SU-DHL-6 (cell line): ENCODE results near the gene ZNF215.
"Not testable (repeated sequence)": the region's sequence is repeated elsewhere in the genome, so short reads cannot be mapped to it uniquely, and the experiment has no call there.

Experiments used
- H2AFZ ChIP-seq: fragments of 200-600 bp; sonication (generic); 2 replicates; pipeline ENCODE4 v1.6.1; 2014; ENCODE audit warnings: low read depth, mild to moderate bottlenecking, moderate library complexity, mixed read lengths, antibody characterized with exemption, low read length; ENCODE audit not compliant: severe bottlenecking
- H3F3A ChIP-seq: fragments of 200-600 bp; shearing (Covaris generic); 2 replicates; pipeline ENCODE4 v1.6.0; 2016; ENCODE audit warnings: antibody characterized with exemption, mild to moderate bottlenecking; ENCODE audit not compliant: insufficient read depth
- H3K27ac ChIP-seq: fragments of 200-600 bp; sonication (generic); 2 replicates; pipeline ENCODE4 v1.5.1; 2016; ENCODE audit warnings: low read depth, mild to moderate bottlenecking, low read length, moderate library complexity, mixed read lengths
- H3K27me3 ChIP-seq: fragments of 200-600 bp; sonication (generic), shearing (Covaris generic); 2 replicates; pipeline ENCODE4 v1.6.0; 2014; ENCODE audit warnings: mild to moderate bottlenecking, low read length
- H3K36me3 ChIP-seq: fragments of 200-600 bp; sonication (generic); 2 replicates; pipeline ENCODE4 v1.6.1; 2014; ENCODE audit warnings: mild to moderate bottlenecking, low read length, mixed read lengths
- H3K4me2 ChIP-seq: fragments of 300-600, 200-600 bp; shearing (Covaris generic), sonication (generic); 2 replicates; pipeline ENCODE4 v1.6.0; 2014; ENCODE audit warnings: low read length, low read depth, mild to moderate bottlenecking; ENCODE audit not compliant: poor library complexity, severe bottlenecking
- H3K4me3 ChIP-seq: fragments of 200-600 bp; sonication (generic); 2 replicates; pipeline ENCODE4 v1.5.1; 2014; ENCODE audit warnings: antibody characterized with exemption, low read length, mild to moderate bottlenecking, mixed read lengths; ENCODE audit not compliant: insufficient read depth, poor library complexity, severe bottlenecking
- H3K79me2 ChIP-seq: fragments of 200-600 bp; sonication (generic); 2 replicates; pipeline ENCODE4 v1.6.1; 2014; ENCODE audit warnings: mild to moderate bottlenecking, low read length, moderate library complexity; ENCODE audit not compliant: insufficient read depth
- H3K9ac ChIP-seq: fragments of 200-600 bp; sonication (generic); 2 replicates; pipeline ENCODE4 v1.7.0; 2014; ENCODE audit warnings: mild to moderate bottlenecking, low read length
- H3K9me2 ChIP-seq: fragments of 200-600 bp; sonication (generic); replicated peaks from 2 replicates; pipeline ENCODE4 v1.6.1; 2014; ENCODE audit warnings: low read length; ENCODE audit not compliant: insufficient read depth
- H3K9me3 ChIP-seq: fragments of 200-600 bp; sonication (generic); 2 replicates; pipeline ENCODE4 v1.6.1; 2014; ENCODE audit warnings: low read length, mixed read lengths; ENCODE audit not compliant: insufficient read depth
- H4K20me1 ChIP-seq: fragments of 200-600 bp; sonication (generic); 2 replicates; pipeline ENCODE4 v1.6.1; 2014; ENCODE audit warnings: low read depth, mild to moderate bottlenecking, antibody characterized with exemption, low read length, moderate library complexity, mixed read lengths
- CTCF ChIP-seq: fragments of 200-600 bp; sonication (generic); IDR thresholded peaks from one replicate; pipeline ENCODE4 v1.5.1; 2017; ENCODE audit warnings: antibody characterized with exemption, mild to moderate bottlenecking, low read length, moderate library complexity; ENCODE audit not compliant: insufficient read depth, poor library complexity, severe bottlenecking
- EZH2phosphoT487 ChIP-seq: fragments of 200-600 bp; sonication (generic), shearing (Covaris generic); conservative IDR thresholded peaks from 2 replicates; pipeline ENCODE4 v1.6.1; 2018; ENCODE audit warnings: mild to moderate bottlenecking, antibody characterized with exemption, low read length, moderate library complexity, mixed read lengths

ZNF215 gene

GRCh38 chr11:6926208-6927029 is at the start of gene ZNF215:
Gene ZNF215 (plus strand): TSS chr11:6926426. CDS start chr11:6932273, 5,847 bp downstream.
- no peaks in the 10 kb centered on the region for H3K9me3 ChIP-seq
- H3K36me3 ChIP-seq, result no peaks in the 10 kb centered on the region
- H3K4me3 ChIP-seq, result peak within 1 kb of the TSS; percentile 45
- no peaks in the 10 kb centered on the region for H3K27me3 ChIP-seq
- H3K4me2 ChIP-seq, result peak within 1 kb of the TSS; percentile 58
- no peaks in the 10 kb centered on the region for H4K20me1 ChIP-seq
- H3K27ac ChIP-seq, result no peak within 1 kb of the TSS
- no peak for TF ChIP-seq CTCF
- no peak for TF ChIP-seq EZH2phosphoT487
- no peaks in the 10 kb centered on the region for H3F3A ChIP-seq
- peak within 1 kb of the TSS; percentile 39 for H3K9ac ChIP-seq
- H2AFZ ChIP-seq, result peak within 1 kb of the TSS; percentile 15
- H3K9me2 ChIP-seq, result no peaks in the 10 kb centered on the region
- H3K79me2 ChIP-seq, result no peaks in the 10 kb centered on the region

GRCh38 chr11:6876914-6877313 is 49.3 kb upstream of the ZNF215 start:
- TF ChIP-seq CTCF (no peak), EZH2phosphoT487 (no peak)
- no peaks in the 10 kb centered on the region for H3F3A ChIP-seq
- no peaks in the 10 kb centered on the region for H3K27me3 ChIP-seq
- H3K27ac ChIP-seq, result no peak overlapping the region
- no peak overlapping the region for H3K4me2 ChIP-seq
- H3K9me2 ChIP-seq, result no peaks in the 10 kb centered on the region
- no peaks in the 10 kb centered on the region for H3K9me3 ChIP-seq
- H3K4me3 ChIP-seq, result no peak overlapping the region
- no peak overlapping the region for H3K9ac ChIP-seq
- H2AFZ ChIP-seq, result no peak overlapping the region
- no peaks in the 10 kb centered on the region for H3K79me2 ChIP-seq
- H4K20me1 ChIP-seq, result no peaks in the 10 kb centered on the region
- H3K36me3 ChIP-seq, result no peaks in the 10 kb centered on the region

- no peak for TF ChIP-seq CTCF
- TF ChIP-seq EZH2phosphoT487, result no peak
- Histone ChIP-seq H3F3A (no peaks in the 10 kb centered on the region), H3K79me2 (no peaks in the 10 kb centered on the region), H3K27ac (no peak overlapping the region), H3K4me2 (no peak overlapping the region), H3K9me3 (no peaks in the 10 kb centered on the region), H3K9ac (no peak overlapping the region), H3K9me2 (no peaks in the 10 kb centered on the region), H3K36me3 (no peaks in the 10 kb centered on the region), H3K27me3 (no peaks in the 10 kb centered on the region), H3K4me3 (no peak overlapping the region), H2AFZ (no peak overlapping the region), H4K20me1 (no peaks in the 10 kb centered on the region)
Observed at GRCh38 chr11:6882751-6883150, 43.5 kb upstream of the ZNF215 start.

GRCh38 chr11:6887711-6888110 is 38.5 kb upstream of the ZNF215 start:
- not testable (repeated sequence) for H3K4me2 ChIP-seq, H3K27ac ChIP-seq, H3K4me3 ChIP-seq, H4K20me1 ChIP-seq, H3F3A ChIP-seq, H3K36me3 ChIP-seq, H3K9ac ChIP-seq, H3K27me3 ChIP-seq, H2AFZ ChIP-seq, H3K9me3 ChIP-seq, H3K79me2 ChIP-seq, H3K9me2 ChIP-seq
